PFSK-1 (cell line): ENCODE measurements around the gene MS4A8.

Experiments used
- FOXP2 ChIP-seq: optimal IDR thresholded peaks from 2 replicates; pipeline ENCODE3; 2011; ENCODE audit warnings: borderline replicate concordance, control low read depth, inconsistent platforms; ENCODE audit not compliant: insufficient read depth; ENCODE audit errors: extremely low read length, extremely low read depth
- POLR2AphosphoS5 ChIP-seq: IDR thresholded peaks from 2 replicates; pipeline ENCODE4 v1.6.1; 2012; ENCODE audit warnings: low read depth, mild to moderate bottlenecking, control low read depth, low read length, moderate library complexity
- SIN3A ChIP-seq: IDR thresholded peaks from 2 replicates; pipeline ENCODE4 v1.6.1; 2012; ENCODE audit warnings: mild to moderate bottlenecking, low read length, moderate library complexity, borderline replicate concordance; ENCODE audit not compliant: insufficient read depth
- TAF1 ChIP-seq: IDR thresholded peaks from 2 replicates; pipeline ENCODE4 v1.6.1; 2012; ENCODE audit warnings: low read length, control low read depth, borderline replicate concordance; ENCODE audit not compliant: insufficient read depth
- TF ChIP-seq, protein P1 (sequence below), 2 experiments: IDR thresholded peaks; 2 replicates each; pipeline versions ENCODE4 v1.6.1 to v1.8.0; 2011 to 2012; ENCODE audit warnings: low read depth in 2 of 2, low read length in 2 of 2, control low read depth in 1 of 2, inconsistent platforms in 1 of 2, mild to moderate bottlenecking in 1 of 2, moderate library complexity in 1 of 2; ENCODE audit not compliant: insufficient read depth in 1 of 2

MS4A8 gene

DNA sequence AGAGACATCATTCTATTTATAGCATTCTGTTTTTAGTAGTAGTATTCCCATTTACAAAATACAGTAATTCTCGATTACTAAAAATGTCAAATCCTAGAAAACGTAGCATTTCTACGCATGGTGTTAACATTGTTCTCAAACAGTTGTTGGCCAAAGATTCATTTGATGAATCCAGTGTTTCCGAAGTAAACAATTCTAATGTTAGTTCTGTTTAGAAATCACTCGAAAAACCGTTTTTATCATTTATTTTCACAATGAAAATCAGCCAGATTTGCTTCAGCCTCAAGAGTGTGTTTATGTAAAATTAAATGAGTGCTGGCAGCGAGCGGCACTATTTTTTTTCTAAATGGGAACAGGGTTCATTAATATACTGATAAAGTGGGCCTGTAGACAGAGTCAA is 32.2 kb downstream of the MS4A8 start:
- TF ChIP-seq, protein P1, sequence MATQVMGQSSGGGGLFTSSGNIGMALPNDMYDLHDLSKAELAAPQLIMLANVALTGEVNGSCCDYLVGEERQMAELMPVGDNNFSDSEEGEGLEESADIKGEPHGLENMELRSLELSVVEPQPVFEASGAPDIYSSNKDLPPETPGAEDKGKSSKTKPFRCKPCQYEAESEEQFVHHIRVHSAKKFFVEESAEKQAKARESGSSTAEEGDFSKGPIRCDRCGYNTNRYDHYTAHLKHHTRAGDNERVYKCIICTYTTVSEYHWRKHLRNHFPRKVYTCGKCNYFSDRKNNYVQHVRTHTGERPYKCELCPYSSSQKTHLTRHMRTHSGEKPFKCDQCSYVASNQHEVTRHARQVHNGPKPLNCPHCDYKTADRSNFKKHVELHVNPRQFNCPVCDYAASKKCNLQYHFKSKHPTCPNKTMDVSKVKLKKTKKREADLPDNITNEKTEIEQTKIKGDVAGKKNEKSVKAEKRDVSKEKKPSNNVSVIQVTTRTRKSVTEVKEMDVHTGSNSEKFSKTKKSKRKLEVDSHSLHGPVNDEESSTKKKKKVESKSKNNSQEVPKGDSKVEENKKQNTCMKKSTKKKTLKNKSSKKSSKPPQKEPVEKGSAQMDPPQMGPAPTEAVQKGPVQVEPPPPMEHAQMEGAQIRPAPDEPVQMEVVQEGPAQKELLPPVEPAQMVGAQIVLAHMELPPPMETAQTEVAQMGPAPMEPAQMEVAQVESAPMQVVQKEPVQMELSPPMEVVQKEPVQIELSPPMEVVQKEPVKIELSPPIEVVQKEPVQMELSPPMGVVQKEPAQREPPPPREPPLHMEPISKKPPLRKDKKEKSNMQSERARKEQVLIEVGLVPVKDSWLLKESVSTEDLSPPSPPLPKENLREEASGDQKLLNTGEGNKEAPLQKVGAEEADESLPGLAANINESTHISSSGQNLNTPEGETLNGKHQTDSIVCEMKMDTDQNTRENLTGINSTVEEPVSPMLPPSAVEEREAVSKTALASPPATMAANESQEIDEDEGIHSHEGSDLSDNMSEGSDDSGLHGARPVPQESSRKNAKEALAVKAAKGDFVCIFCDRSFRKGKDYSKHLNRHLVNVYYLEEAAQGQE (IDR thresholded peaks at IDR 0.05; ENCODE audit: insufficient read depth in 1 of 2, low read depth in 2 of 2, low read length in 2 of 2): no peak
- no peak for TF ChIP-seq POLR2AphosphoS5
- TF ChIP-seq FOXP2: no peak
- TF ChIP-seq SIN3A: no peak
- TF ChIP-seq TAF1: no peak

DNA sequence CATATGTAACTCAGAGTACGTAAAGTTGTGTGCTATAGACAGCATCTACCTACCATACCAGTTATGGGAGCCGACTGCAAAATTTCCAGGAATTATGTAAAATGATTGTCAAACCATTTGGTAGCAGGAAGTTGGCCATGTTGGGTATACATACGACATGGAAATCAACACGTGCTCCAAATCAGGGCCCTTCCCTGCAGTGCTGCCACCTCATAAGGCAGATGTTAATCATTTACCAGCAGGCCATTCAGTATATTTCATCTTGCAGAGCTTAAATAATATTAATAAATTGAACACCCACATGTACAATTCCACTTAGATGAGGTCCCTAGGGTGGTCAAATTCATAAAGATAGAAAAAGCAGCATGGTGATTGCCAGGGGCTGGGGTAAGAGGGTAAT is 34.9 kb downstream of the MS4A8 start:
- no peak for TF ChIP-seq SIN3A
- no peak for TF ChIP-seq TAF1
- no peak for TF ChIP-seq POLR2AphosphoS5
- TF ChIP-seq FOXP2: no peak
- TF ChIP-seq, protein P1 (IDR thresholded peaks at IDR 0.05; ENCODE audit: insufficient read depth in 1 of 2, low read depth in 2 of 2, low read length in 2 of 2): no peak

DNA sequence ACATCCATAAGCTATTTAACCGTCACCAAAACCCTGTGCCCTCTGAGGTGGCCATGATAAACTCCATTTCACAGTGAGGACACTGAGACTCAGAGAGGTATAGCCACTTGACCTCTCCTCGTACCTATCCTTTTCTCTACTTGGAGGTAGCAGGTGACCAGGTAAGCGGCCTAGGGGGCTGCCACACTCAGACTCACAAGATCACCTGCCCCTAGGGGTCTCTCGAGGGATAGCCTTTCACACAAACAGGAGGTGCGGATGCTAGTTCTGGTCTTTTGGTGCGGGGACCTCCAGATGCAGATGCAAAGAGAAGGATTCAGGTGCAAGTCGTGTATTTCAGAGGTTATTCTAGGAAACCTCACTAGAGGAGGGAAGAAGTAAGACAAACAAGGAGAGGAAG is 39.7 kb downstream of the MS4A8 start:
- no peak for TF ChIP-seq POLR2AphosphoS5
- TF ChIP-seq FOXP2: no peak
- TF ChIP-seq, protein P1 (IDR thresholded peaks at IDR 0.05; ENCODE audit: insufficient read depth in 1 of 2, low read depth in 2 of 2, low read length in 2 of 2): no peak
- TF ChIP-seq SIN3A: no peak

DNA sequence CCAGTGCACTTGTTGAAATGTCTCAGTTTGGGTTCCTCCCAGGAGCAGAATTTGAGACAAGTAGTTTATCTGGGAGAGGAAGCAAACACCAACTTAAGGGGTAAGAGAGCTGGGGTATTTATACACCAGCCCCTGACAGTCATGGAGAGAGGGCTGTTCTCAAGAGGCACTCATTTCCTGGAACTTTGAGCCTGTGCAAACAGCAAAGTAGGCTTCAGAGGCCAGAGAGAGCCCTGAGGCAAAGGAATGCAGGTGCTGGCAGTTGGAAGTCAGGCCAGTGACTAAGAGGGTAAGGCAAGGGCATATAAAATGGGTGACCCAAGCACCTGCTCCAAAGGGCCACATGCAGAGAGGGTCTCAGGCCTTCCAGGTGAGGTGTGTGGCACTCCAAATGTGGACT is 41.2 kb downstream of the MS4A8 start:
- TF ChIP-seq POLR2AphosphoS5 (no peak), TAF1 (no peak), FOXP2 (no peak), SIN3A (no peak)
- TF ChIP-seq, protein P1 (IDR thresholded peaks at IDR 0.05; ENCODE audit: insufficient read depth in 1 of 2, low read depth in 2 of 2, low read length in 2 of 2): no peak

DNA sequence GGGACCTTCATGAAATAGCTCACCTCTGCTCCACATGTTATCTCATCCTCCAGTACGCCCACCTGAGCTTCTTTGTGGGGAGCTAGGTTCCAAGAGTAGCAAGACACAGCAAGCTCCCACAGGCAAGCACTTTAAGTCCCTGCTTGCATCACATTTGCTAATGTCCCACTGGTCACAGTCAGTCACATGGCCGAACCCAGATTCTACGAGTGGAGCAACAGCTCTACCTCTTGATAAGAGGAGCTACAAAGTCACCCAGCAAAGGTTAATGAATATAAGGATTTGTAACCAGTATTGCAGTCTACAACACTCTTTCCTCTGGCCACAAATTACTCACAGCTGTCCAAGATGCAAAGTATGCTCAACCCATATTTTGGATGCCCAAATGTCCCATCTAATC is 42.0 kb downstream of the MS4A8 start:
- TF ChIP-seq FOXP2 (no peak), POLR2AphosphoS5 (no peak), SIN3A (no peak), TAF1 (no peak)
- TF ChIP-seq, protein P1 (IDR thresholded peaks at IDR 0.05; ENCODE audit: insufficient read depth in 1 of 2, low read depth in 2 of 2, low read length in 2 of 2): no peak
